IMR-90 (cell line): Measurements from ENCODE around the gene RNF149. TPM values are rescaled to one million over a fixed set of nuclear protein-coding genes. Genes with fewer than 3 reads are reported as not detected.

Experiments used
- ATAC-seq: fragments of 200-7000 bp; cut with Tn5 transposase; 2 replicates; pipeline ENCODE4 v1.9.1; 2020; ENCODE audit warnings: low read depth, mild to moderate bottlenecking, moderate library complexity
- BruUV-seq: library from RNA; stranded (reverse); fragments of 400-500 nt; replicated peaks from 2 replicates; lab custom pipeline; 2021; lab: Mats Ljungman, UMichigan
- CTCF ChIA-PET: fragments of 300-600 bp; formaldehyde crosslinking; extraction: SDS; loops from one replicate; lab custom pipeline; 2021; ENCODE audit warnings: antibody characterized with exemption; lab: Yijun Ruan, JAX
- POLR2A ChIA-PET: fragments of 300-600 bp; sonication (Branson Sonifier 250); formaldehyde crosslinking; loops from one replicate; lab custom pipeline; 2022; ENCODE audit warnings: antibody characterized with exemption; ENCODE audit not compliant: unreplicated experiment; lab: Charles Lee
- DNase-seq: peaks from one replicate; pipeline ENCODE4 v3.0.0; 2013
- H2AFZ ChIP-seq: replicated peaks from 2 replicates; pipeline ENCODE3; 2013; ENCODE audit warnings: low read length, mild to moderate bottlenecking; ENCODE audit not compliant: poor library complexity
- H2AK5ac ChIP-seq: 2 replicates; pipeline ENCODE4 v1.6.1; 2013; ENCODE audit warnings: low read depth, low read length, inconsistent platforms
- H2AK9ac ChIP-seq: replicated peaks from 2 replicates; pipeline ENCODE3; 2013; ENCODE audit warnings: mild to moderate bottlenecking, low read depth, low read length, moderate library complexity; ENCODE audit not compliant: poor library complexity
- H2BK120ac ChIP-seq: 2 replicates; pipeline ENCODE4 v1.6.1; 2013; ENCODE audit warnings: low read depth, low read length, inconsistent platforms
- H2BK15ac ChIP-seq: 3 replicates; pipeline ENCODE4 v1.6.1; 2013; ENCODE audit warnings: low read depth, low read length, inconsistent platforms
- H2BK20ac ChIP-seq: 2 replicates; pipeline ENCODE4 v1.6.1; 2013; ENCODE audit warnings: low read depth, mild to moderate bottlenecking, inconsistent platforms, low read length, moderate library complexity
- H2BK5ac ChIP-seq: 2 replicates; pipeline ENCODE4 v1.6.1; 2013; ENCODE audit warnings: mild to moderate bottlenecking, low read depth, low read length, inconsistent platforms; ENCODE audit not compliant: poor library complexity, severe bottlenecking
- H3K14ac ChIP-seq: replicated peaks from 2 replicates; pipeline ENCODE4 v1.6.1; 2013; ENCODE audit warnings: low read depth, low read length, inconsistent platforms
- H3K18ac ChIP-seq: 2 replicates; pipeline ENCODE4 v1.6.1; 2013; ENCODE audit warnings: low read depth, low read length, control low read depth
- H3K23ac ChIP-seq: 2 replicates; pipeline ENCODE4 v1.6.1; 2013; ENCODE audit warnings: low read depth, low read length, inconsistent platforms
- H3K27ac ChIP-seq: 2 replicates; pipeline ENCODE4 v1.5.1; 2013; ENCODE audit warnings: mild to moderate bottlenecking, control low read depth, low read length; ENCODE audit not compliant: insufficient read depth
- H3K27me3 ChIP-seq: 2 replicates; pipeline ENCODE4 v1.6.1; 2013; ENCODE audit warnings: low read length; ENCODE audit not compliant: control insufficient read depth, insufficient read depth
- H3K36me3 ChIP-seq: 2 replicates; pipeline ENCODE4 v1.6.1; 2013; ENCODE audit warnings: low read length, mixed read lengths; ENCODE audit not compliant: control insufficient read depth, insufficient read depth
- H3K4ac ChIP-seq: 2 replicates; pipeline ENCODE4 v1.6.1; 2013; ENCODE audit warnings: low read depth, low read length, inconsistent platforms
- H3K4me1 ChIP-seq: 2 replicates; pipeline ENCODE4 v1.6.1; 2013; ENCODE audit warnings: low read length, mixed read lengths; ENCODE audit not compliant: control insufficient read depth, insufficient read depth
- H3K4me2 ChIP-seq: 2 replicates; pipeline ENCODE4 v1.6.1; 2013; ENCODE audit warnings: low read depth, mild to moderate bottlenecking, control low read depth, low read length, moderate library complexity
- H3K4me3 ChIP-seq: 2 replicates; pipeline ENCODE4 v1.5.1; 2013; ENCODE audit warnings: low read depth, mild to moderate bottlenecking, control low read depth, low read length, moderate library complexity; ENCODE audit not compliant: insufficient read depth
- H3K56ac ChIP-seq: 2 replicates; pipeline ENCODE4 v1.6.1; 2013; ENCODE audit warnings: low read length, inconsistent platforms; ENCODE audit not compliant: insufficient read depth; ENCODE audit errors: extremely low read depth
- H3K79me1 ChIP-seq, 2 experiments: 2 replicates each; pipeline ENCODE4 v1.6.1; 2013; ENCODE audit warnings: low read length in 2 of 2, inconsistent platforms in 1 of 2, low read depth in 1 of 2
- H3K9ac ChIP-seq: 2 replicates; pipeline ENCODE4 v1.6.1; 2013; ENCODE audit warnings: low read depth, low read length, control low read depth
- H3K9me1 ChIP-seq: 2 replicates; pipeline ENCODE4 v1.6.1; 2013; ENCODE audit warnings: low read length, inconsistent platforms; ENCODE audit not compliant: insufficient read depth
- H3K9me3 ChIP-seq: 2 replicates; pipeline ENCODE4 v1.6.1; 2013; ENCODE audit warnings: low read length; ENCODE audit not compliant: control insufficient read depth, insufficient read depth
- H4K20me1 ChIP-seq: 2 replicates; pipeline ENCODE4 v1.6.1; 2013; ENCODE audit warnings: low read length, inconsistent platforms; ENCODE audit not compliant: insufficient read depth
- H4K5ac ChIP-seq: 2 replicates; pipeline ENCODE4 v1.6.1; 2013; ENCODE audit warnings: mild to moderate bottlenecking, low read depth, low read length, control low read depth
- H4K8ac ChIP-seq, 2 experiments: 2 replicates each; pipeline ENCODE4 v1.6.1; 2013; ENCODE audit warnings: low read depth in 2 of 2, low read length in 2 of 2, control low read depth in 1 of 2, inconsistent platforms in 1 of 2
- H4K91ac ChIP-seq: 2 replicates; pipeline ENCODE4 v1.6.1; 2013; ENCODE audit warnings: low read depth, low read length, inconsistent platforms; ENCODE audit not compliant: insufficient read depth
- BHLHE40 ChIP-seq: fragments of 150-350 bp; IDR thresholded peaks from 2 replicates; pipeline ENCODE4 v1.6.1; 2016; ENCODE audit warnings: mild to moderate bottlenecking, low read depth, low read length
- CTCF ChIP-seq: conservative IDR thresholded peaks from 2 replicates; pipeline ENCODE4 v1.5.1; 2012; ENCODE audit warnings: mild to moderate bottlenecking, low read depth, low read length, improper control_type of control experiment
- FOS ChIP-seq: fragments of 150-350 bp; IDR thresholded peaks from 2 replicates; pipeline ENCODE4 v1.6.1; 2016; ENCODE audit warnings: low read depth, low read length
- MAFK ChIP-seq: IDR thresholded peaks from 2 replicates; pipeline ENCODE4 v1.6.1; 2012; ENCODE audit warnings: low read depth, low read length, improper control_type of control experiment
- MAZ ChIP-seq: IDR thresholded peaks from 2 replicates; pipeline ENCODE4 v1.6.1; 2012; ENCODE audit warnings: low read depth, mild to moderate bottlenecking, low read length, improper control_type of control experiment, moderate library complexity, borderline replicate concordance
- MXI1 ChIP-seq: IDR thresholded peaks from 2 replicates; pipeline ENCODE4 v1.6.1; 2012; ENCODE audit warnings: low read depth, mild to moderate bottlenecking, low read length, moderate library complexity, borderline replicate concordance
- RFX5 ChIP-seq: IDR thresholded peaks from 2 replicates; pipeline ENCODE4 v1.8.0; 2012; ENCODE audit warnings: low read depth, mild to moderate bottlenecking, low read length, moderate library complexity
- USF2 ChIP-seq: fragments of 150-350 bp; IDR thresholded peaks from 2 replicates; pipeline ENCODE4 v1.6.1; 2017; ENCODE audit warnings: mild to moderate bottlenecking, antibody characterized with exemption, low read length, low read depth
- WGBS, 2 experiments: methylation state at CpG; one replicate each; pipeline versions ENCODE4 v1.1.5 to v1.1.7; 2013; ENCODE audit warnings: missing lambda C conversion rate in 2 of 2; ENCODE audit not compliant: insufficient read length in 1 of 2; ENCODE audit errors: extremely low coverage in 2 of 2; 5-methylcytosine and 5-hydroxymethylcytosine counted together
- dilution Hi-C: fragments of 300-500 bp; cut with HindIII; formaldehyde crosslinking; loops from one replicate; pipeline ENCODE4 v1.14.3; 2018; ENCODE audit warnings: low sequenced_read_pairs; ENCODE audit not compliant: unreplicated experiment
- in situ Hi-C: fragments of 300-500 bp; cut with MboI; formaldehyde crosslinking; loops from 3 replicates; pipeline ENCODE4 v1.14.3; 2019; ENCODE audit warnings: low sequenced_read_pairs, inconsistent platforms, mixed read lengths
- intact Hi-C: fragments of 100-400 bp; cut with micrococcal nuclease; formaldehyde crosslinking; loops from 2 replicates; pipeline ENCODE4 v1.10.0; 2022
- polyA plus RNA-seq, 3 experiments: library from polyadenylated mRNA; depleted of rRNA; stranded (reverse); fragments of >200 nt; gene quantifications; 2 replicates each; pipeline ENCODE4 v1.2.3, GENCODE V29; 2012; ENCODE audit warnings: low replicate concordance in 1 of 3
- total RNA-seq: library from RNA; depleted of rRNA; stranded (reverse); fragments of >200 nt; gene quantifications from 2 replicates; pipeline ENCODE4 v1.2.3, GENCODE V29; 2012

The RNF149 gene
- total and polyA plus RNA-seq, 2 of the 4 experiments (the other 2 are of a cell fraction), result 14.5 to 18.6 TPM

GRCh38 chr2:101295895-101296294 is 12.6 kb downstream of the RNF149 start:
- H2BK20ac ChIP-seq, result no peak overlapping the region
- ATAC-seq, result peak; percentile 94
- in situ Hi-C loops, result no loop called here
- H3K79me1 ChIP-seq, result peaks cover 24 to 66% of the 10 kb centered on the region in 2 experiments
- H3K9me3 ChIP-seq, result no peaks in the 10 kb centered on the region
- H4K8ac ChIP-seq, result peak overlapping the region in 1 of 2 experiments; percentile 61; a peak in 1 of 4 replicates
- H3K27ac ChIP-seq, result no peak overlapping the region
- H3K4me1 ChIP-seq, result peaks cover 6% of the 10 kb centered on the region
- H2BK120ac ChIP-seq, result 0 out of 2 replicates have a peak overlapping the region, but pooled peaks have one; percentile 45
- H4K20me1 ChIP-seq, result peaks cover 48% of the 10 kb centered on the region
- no CpG with 5 or more reads among the region's 2 CpGs for WGBS, 2 experiments
- peak; percentile 86 for DNase-seq
- H3K23ac ChIP-seq, result no peak overlapping the region
- H2AK9ac ChIP-seq, result no peak overlapping the region
- no peak overlapping the region for H2BK15ac ChIP-seq
- POLR2A ChIA-PET, result no interaction called here
- TF ChIP-seq RFX5, result no peak
- no peak for TF ChIP-seq CTCF
- no peak for TF ChIP-seq MAZ
- TF ChIP-seq MXI1, result no peak
- no peak for TF ChIP-seq USF2
- TF ChIP-seq BHLHE40, result peak; percentile 39; the same call in 1 of the 2 replicates
- no peak for TF ChIP-seq MAFK
- no peak; the same call in 1 of the 2 replicates for TF ChIP-seq FOS
- H3K4me3 ChIP-seq, result no peak overlapping the region
- no peak overlapping the region for H3K9ac ChIP-seq
- peaks cover 4% of the 10 kb centered on the region; the same call in 1 of the 2 replicates for H3K36me3 ChIP-seq
- no peaks in the 10 kb centered on the region for H3K27me3 ChIP-seq
- dilution Hi-C loops, result no loop called here
- peaks cover 8% of the 10 kb centered on the region for H3K9me1 ChIP-seq
- H3K4ac ChIP-seq, result 0 out of 2 replicates have a peak overlapping the region, but pooled peaks have one; percentile 49
- BruUV-seq, result no TSS peak
- peak overlapping the region; percentile 88 for H2BK5ac ChIP-seq
- peak overlapping the region; percentile 76; the same call in 1 of the 2 replicates for H3K18ac ChIP-seq
- H3K4me2 ChIP-seq, result peak overlapping the region; percentile 67
- H3K56ac ChIP-seq, result no peak overlapping the region
- 0 out of 2 replicates have a peak overlapping the region, but pooled peaks have one; percentile 56 for H3K14ac ChIP-seq
- H2AFZ ChIP-seq, result no peak overlapping the region
- H4K5ac ChIP-seq, result no peak overlapping the region
- no peak overlapping the region for H2AK5ac ChIP-seq
- CTCF ChIA-PET, result interaction anchor here (0.6 kb wide), 1 partner anchor 51 kb away, joined by 3 read pairs; no protein-coding TSS in a partner anchor
- no peak overlapping the region for H4K91ac ChIP-seq
- intact Hi-C loops, result no loop called here
